Choroid plexus epithelial cell (primary cell): ENCODE data around the gene HSD3B1.
A peak's percentile ranks its signal among the peaks of the same experiment; 100 is the strongest.
"Not testable (repeated sequence)": the region's sequence is repeated elsewhere in the genome, so short reads cannot be mapped to it uniquely, and the experiment has no call there.

Source experiments
- DNase-seq: peaks from one replicate; pipeline ENCODE4 v3.0.0-alpha.2; 2010; ENCODE audit warnings: low read depth
- H3K4me3 ChIP-seq: 2 replicates; pipeline ENCODE4 v1.5.1; 2011; ENCODE audit warnings: low read depth, mild to moderate bottlenecking, control low read depth, low read length, moderate library complexity
- CTCF ChIP-seq: conservative IDR thresholded peaks from 2 replicates; pipeline ENCODE4 v1.5.1; 2011; ENCODE audit warnings: low read depth, mild to moderate bottlenecking, control low read depth, inconsistent platforms, low read length, moderate library complexity

The HSD3B1 gene

GRCh38 chr1:119550381-119550780, 43.4 kb downstream of the HSD3B1 start:
- no peak for TF ChIP-seq CTCF
- H3K4me3 ChIP-seq = no peak overlapping the region
- DNase-seq = no peak

- TF ChIP-seq CTCF = no peak
- no peak overlapping the region for H3K4me3 ChIP-seq
- no peak for DNase-seq
These were observed 44.2 kb downstream of the HSD3B1 start for GRCh38 chr1:119551218-119551617.

- DNase-seq, H3K4me3 ChIP-seq: not testable (repeated sequence)
These were observed 45.6 kb downstream of the HSD3B1 start for GRCh38 chr1:119552656-119553055.

- peak; percentile 75 for DNase-seq
- not testable (repeated sequence) for H3K4me3 ChIP-seq
These were observed 46.5 kb downstream of the HSD3B1 start for GRCh38 chr1:119553302-119554071.

GRCh38 chr1:119554183-119554582, 47.2 kb downstream of the HSD3B1 start:
- DNase-seq = peak; percentile 98
- TF ChIP-seq CTCF = no peak

GRCh38 chr1:119556423-119556822, 49.4 kb downstream of the HSD3B1 start:
- TF ChIP-seq CTCF = no peak

More at GRCh38 chr1:119554183-119554582, 47.2 kb downstream of the HSD3B1 start:
- no peak overlapping the region for H3K4me3 ChIP-seq

GRCh38 chr1:119560402-119560801, 53.4 kb downstream of the HSD3B1 start:
- not testable (repeated sequence) for H3K4me3 ChIP-seq, DNase-seq

More at GRCh38 chr1:119556423-119556822, 49.4 kb downstream of the HSD3B1 start:
- H3K4me3 ChIP-seq = no peak overlapping the region
- DNase-seq = no peak

- TF ChIP-seq CTCF = no peak
- no peak overlapping the region for H3K4me3 ChIP-seq
- DNase-seq = no peak
These were observed 57.5 kb downstream of the HSD3B1 start for GRCh38 chr1:119564548-119564947.
